HepG2 (cell line): Measurements from ENCODE around the gene F2RL2. TPM values are rescaled to one million over a fixed set of nuclear protein-coding genes. Genes with fewer than 3 reads are reported as not detected.

Source experiments
- ATAC-seq: fragments of 200-7000 bp; cut with Tn5 transposase; 3 replicates; pipeline ENCODE4 v1.9.1; 2020; ENCODE audit warnings: mild to moderate bottlenecking, moderate library complexity
- BruUV-seq: library from RNA; stranded (reverse); fragments of 400-500 nt; replicated peaks from 2 replicates; lab custom pipeline; 2021; lab: Mats Ljungman, UMichigan
- CTCF ChIA-PET: fragments of 300-600 bp; formaldehyde crosslinking; extraction: SDS; loops from one replicate; lab custom pipeline; 2021; ENCODE audit warnings: low total read pairs, inconsistent platforms, low intra/inter-chr PET ratio; lab: Yijun Ruan, JAX
- POLR2A ChIA-PET: fragments of 350-600 bp; sonication (Branson Sonifier 250); formaldehyde crosslinking; loops from one replicate; lab custom pipeline; 2020; ENCODE audit warnings: antibody characterized with exemption, inconsistent platforms; lab: Yijun Ruan, JAX
- DNase-seq: peaks from one replicate; pipeline ENCODE4 v3.0.0-alpha.2; 2015; ENCODE audit warnings: low spot score
- FAIRE-seq: peaks from 3 replicates; lab custom pipeline; 2011; peaks lifted over from hg19 to GRCh38; lab: Jason Lieb, UNC
- H2AFZ ChIP-seq: one replicate; pipeline ENCODE4 v1.6.1; 2011; ENCODE audit warnings: low read length, inconsistent platforms
- H3K27ac ChIP-seq: fragments of 300-600 bp; 3 replicates; pipeline ENCODE4 v1.8.0; 2011; ENCODE audit warnings: mixed run types, mild to moderate bottlenecking, mixed read lengths, low read length, inconsistent platforms; ENCODE audit not compliant: insufficient read depth; ENCODE audit errors: extremely low read length
- H3K27me3 ChIP-seq, 2 experiments: fragments of 200-600 bp in 1 of 2; 2 replicates in 1 of 2; 3 replicates in 1 of 2; pipeline versions ENCODE4 v1.6.0 to v1.8.0; 2011; ENCODE audit warnings: low read length in 2 of 2, mild to moderate bottlenecking in 2 of 2, moderate library complexity in 2 of 2, inconsistent platforms in 1 of 2; ENCODE audit not compliant: insufficient read depth in 2 of 2, control insufficient read depth in 1 of 2
- H3K36me3 ChIP-seq, 2 experiments: fragments of 200-600 bp in 1 of 2; replicated peaks in 1 of 2; 2 replicates in 1 of 2; 3 replicates in 1 of 2; pipeline versions ENCODE4 v1.5.1 to v1.8.0; 2011; ENCODE audit warnings: low read length in 2 of 2, inconsistent platforms in 1 of 2; ENCODE audit not compliant: insufficient read depth in 2 of 2, control insufficient read depth in 1 of 2
- H3K4me1 ChIP-seq: 2 replicates; pipeline ENCODE4 v1.5.1; 2012; ENCODE audit warnings: low read length, inconsistent platforms; ENCODE audit not compliant: insufficient read depth
- H3K4me2 ChIP-seq: 2 replicates; pipeline ENCODE4 v1.6.0; 2011; ENCODE audit warnings: low read depth, low read length, inconsistent platforms
- H3K4me3 ChIP-seq, 3 experiments: fragments of 200-600 bp in 1 of 3; sonication (generic), shearing (Covaris generic) in 1 of 3; replicated peaks in 1 of 3; 2 replicates each; pipeline ENCODE4 v1.5.1; 2011 to 2016; ENCODE audit warnings: low read length in 3 of 3, inconsistent platforms in 2 of 3, low read depth in 2 of 3, mild to moderate bottlenecking in 2 of 3, control low read depth in 1 of 3, mixed read lengths in 1 of 3; ENCODE audit not compliant: insufficient read depth in 1 of 3
- H3K79me2 ChIP-seq: one replicate; pipeline ENCODE4 v1.6.1; 2011; ENCODE audit warnings: low read length, inconsistent platforms; ENCODE audit not compliant: insufficient read depth
- H3K9ac ChIP-seq: 2 replicates; pipeline ENCODE4 v1.6.0; 2011; ENCODE audit warnings: mild to moderate bottlenecking, low read depth, low read length, inconsistent platforms; ENCODE audit not compliant: insufficient read depth
- H3K9me3 ChIP-seq: 2 replicates; pipeline ENCODE4 v1.5.1; 2012; ENCODE audit warnings: mild to moderate bottlenecking, low read length
- H4K20me1 ChIP-seq: 2 replicates; pipeline ENCODE4 v1.6.0; 2011; ENCODE audit warnings: inconsistent platforms, mild to moderate bottlenecking, low read length, moderate library complexity; ENCODE audit not compliant: insufficient read depth
- AHR ChIP-seq: IDR thresholded peaks from 2 replicates; pipeline ENCODE4 v1.6.1; 2018; ENCODE audit warnings: missing genetic modification reagents, missing compliant biosample characterization
- BCL6 ChIP-seq: IDR thresholded peaks from 2 replicates; pipeline ENCODE4 v1.6.1; 2016; ENCODE audit warnings: missing genetic modification reagents, missing compliant biosample characterization
- BHLHE40 ChIP-seq: IDR thresholded peaks from 2 replicates; pipeline ENCODE4 v1.6.1; 2011; ENCODE audit warnings: low read length, improper control_type of control experiment
- CHD4 ChIP-seq: fragments of 200-600 bp; sonication (generic); IDR thresholded peaks from 2 replicates; pipeline ENCODE4 v1.7.0; 2017; ENCODE audit warnings: mild to moderate bottlenecking, low read length, borderline replicate concordance
- IKZF1 ChIP-seq: fragments of 450-650 bp; IDR thresholded peaks from 2 replicates; pipeline ENCODE4 v1.7.1; 2016
- ISL2 ChIP-seq: sonication (generic); formaldehyde crosslinking; IDR thresholded peaks from 2 replicates; pipeline ENCODE4 v1.5.0; 2020; ENCODE audit warnings: missing genetic modification reagents
- JUND ChIP-seq: sonication (generic); formaldehyde crosslinking; IDR thresholded peaks from 2 replicates; pipeline ENCODE4 v1.8.0; 2022; ENCODE audit warnings: mild to moderate bottlenecking, missing genetic modification reagents
- SMARCE1 ChIP-seq: fragments of 450-650 bp; IDR thresholded peaks from 2 replicates; pipeline ENCODE4 v1.6.1; 2017; ENCODE audit warnings: borderline replicate concordance
- STAG1 ChIP-seq: sonication (generic); formaldehyde crosslinking; IDR thresholded peaks from 2 replicates; pipeline ENCODE4 v1.4.0; 2020; ENCODE audit warnings: missing genetic modification reagents
- TERF1 ChIP-seq: sonication (generic); formaldehyde crosslinking; IDR thresholded peaks from 2 replicates; pipeline ENCODE4 v1.8.0; 2022; ENCODE audit warnings: mild to moderate bottlenecking, missing genetic modification reagents, moderate library complexity
- ZFP36 ChIP-seq: fragments of 150-350 bp; IDR thresholded peaks from 2 replicates; pipeline ENCODE4 v1.6.1; 2018; ENCODE audit warnings: borderline replicate concordance, low read length, low read depth; ENCODE audit not compliant: partially characterized antibody
- ZFP90 ChIP-seq: sonication (generic); formaldehyde crosslinking; IDR thresholded peaks from 2 replicates; pipeline ENCODE4 v1.8.0; 2022; ENCODE audit warnings: missing genetic modification reagents, mild to moderate bottlenecking, inconsistent platforms, borderline replicate concordance
- ZFX ChIP-seq: sonication (generic); formaldehyde crosslinking; IDR thresholded peaks from 2 replicates; pipeline ENCODE4 v1.4.0; 2020; ENCODE audit warnings: mild to moderate bottlenecking, low read depth, missing genetic modification reagents, moderate library complexity
- ZIK1 ChIP-seq: sonication (generic); formaldehyde crosslinking; IDR thresholded peaks from 2 replicates; pipeline ENCODE4 v1.5.0; 2020; ENCODE audit warnings: mild to moderate bottlenecking, low read depth, missing genetic modification reagents, borderline replicate concordance
- ZNF230 ChIP-seq: sonication (generic); formaldehyde crosslinking; IDR thresholded peaks from 2 replicates; pipeline ENCODE4 v1.4.0; 2020; ENCODE audit warnings: mild to moderate bottlenecking, missing genetic modification reagents
- ZNF280B ChIP-seq: sonication (generic); formaldehyde crosslinking; IDR thresholded peaks from 2 replicates; pipeline ENCODE4 v1.5.0; 2020; ENCODE audit warnings: missing genetic modification reagents, mild to moderate bottlenecking, borderline replicate concordance
- ZNF558 ChIP-seq: sonication (generic); formaldehyde crosslinking; IDR thresholded peaks from 2 replicates; pipeline ENCODE4 v1.9.0; 2022; ENCODE audit warnings: mild to moderate bottlenecking, missing genetic modification reagents, borderline replicate concordance
- ZNF784 ChIP-seq: sonication (generic); formaldehyde crosslinking; IDR thresholded peaks from 2 replicates; pipeline ENCODE4 v1.5.1; 2020; ENCODE audit warnings: missing genetic modification reagents, mild to moderate bottlenecking, borderline replicate concordance
- WGBS: methylation state at CpG from one replicate; pipeline ENCODE4 v1.1.6; 2017; ENCODE audit warnings: low lambda C conversion rate; 5-methylcytosine and 5-hydroxymethylcytosine counted together
- in situ Hi-C: cut with HindIII; loops from 2 replicates; pipeline ENCODE4 v1.10.0; 2017; ENCODE audit warnings: low pct_unique_long_range_greater_than_20kb; ENCODE audit not compliant: extremely low pct_ligation_motif_present
- intact Hi-C: fragments of 100-400 bp; cut with micrococcal nuclease; formaldehyde crosslinking; loops from one replicate; pipeline ENCODE4 v1.10.0; 2022; ENCODE audit not compliant: unreplicated experiment
- polyA plus RNA-seq, 8 experiments: library from polyadenylated mRNA; depleted of rRNA in 3 of 8; stranded (reverse) in 7 of 8; unstranded in 1 of 8; fragments of >200 nt; fragmentation: Illumina TruSeq in 4 of 8; extraction: Trizol in 4 of 8; gene quantifications; 2 replicates each; pipeline versions ENCODE4 v1.2.1 to v1.2.3, GENCODE V29; 2011 to 2016; ENCODE audit warnings: low read depth in 4 of 8, missing spikeins in 1 of 8, mixed read lengths in 1 of 8; ENCODE audit not compliant: insufficient read depth in 1 of 8
- total RNA-seq, 5 experiments: library from RNA; depleted of rRNA; stranded (reverse); fragments of >200 nt; fragmentation: Illumina TruSeq; extraction: Trizol; gene quantifications; 2 replicates each; pipeline ENCODE4 v1.2.3, GENCODE V29; 2016; ENCODE audit warnings: low read depth in 1 of 5

Gene F2RL2
- total and polyA plus RNA-seq, 2 of the 13 experiments (the other 11 are each of a cell fraction or from before 2014, with no cell fraction given) = not detected

- Histone ChIP-seq H3K4me2 (no peak overlapping the region), H3K4me1 (no peaks in the 10 kb centered on the region), H3K27ac (no peak overlapping the region), H3K9me3 (peaks cover 12% of the 10 kb centered on the region)
- in situ Hi-C loops = no loop called here
- no peak for DNase-seq
- TF ChIP-seq ZFP36 = no peak
- no peak for TF ChIP-seq AHR (CRISPR knock-in tag)
- no peak for TF ChIP-seq ZIK1 (CRISPR knock-in tag)
- no peak for TF ChIP-seq TERF1 (CRISPR knock-in tag)
- no peak for TF ChIP-seq ZNF280B (CRISPR knock-in tag)
- TF ChIP-seq IKZF1 = no peak
- no peak for TF ChIP-seq STAG1 (CRISPR knock-in tag)
- no peak for TF ChIP-seq BHLHE40
- TF ChIP-seq CHD4 = no peak
- TF ChIP-seq JUND = no peak
- no peak for TF ChIP-seq ZNF230 (CRISPR knock-in tag)
- TF ChIP-seq ZNF784 (CRISPR knock-in tag) = no peak
- no peak for TF ChIP-seq ZFP90 (CRISPR knock-in tag)
- TF ChIP-seq ZNF558 (CRISPR knock-in tag) = no peak
- TF ChIP-seq ZFX (CRISPR knock-in tag) = no peak
- no peak for TF ChIP-seq BCL6 (CRISPR knock-in tag)
- no peak for TF ChIP-seq SMARCE1
- no peak for TF ChIP-seq ISL2 (CRISPR knock-in tag)
- TF ChIP-seq, all 625 proteins: peak for 0
- ChIA-PET CTCF (no interaction called here), POLR2A (no interaction called here)
- no peaks in the 10 kb centered on the region for H3K27me3 ChIP-seq
- ATAC-seq (no peak), FAIRE-seq (no peak)
- no peak overlapping the region for H3K9ac ChIP-seq
- H3K79me2 ChIP-seq = no peaks in the 10 kb centered on the region
- no TSS peak for BruUV-seq
- no peaks in the 10 kb centered on the region for H4K20me1 ChIP-seq
- H3K4me3 ChIP-seq = no peak overlapping the region
- H2AFZ ChIP-seq = no peak overlapping the region
- intact Hi-C loops = no loop called here
- 91% methylated on average over 3 of the region's 3 CpGs for WGBS
- H3K36me3 ChIP-seq = peaks cover 8 to 44% of the 10 kb centered on the region in 2 experiments; a peak in 4 of 5 replicates
These were observed 29.7 kb upstream of the F2RL2 start for GRCh38 chr5:76652809-76653414.
